Measurements from ENCODE around the gene USP35. TPM values are rescaled to one million over a fixed set of nuclear protein-coding genes. Genes with fewer than 3 reads are reported as not detected.
"Not testable (repeated sequence)": the region's sequence is repeated elsewhere in the genome, so short reads cannot be mapped to it uniquely, and the experiment has no call there.

USP35 gene
- total RNA-seq, 8 experiments from 2014 or later, result 4.3 to 13.4 (median 9.9) TPM

DNA sequence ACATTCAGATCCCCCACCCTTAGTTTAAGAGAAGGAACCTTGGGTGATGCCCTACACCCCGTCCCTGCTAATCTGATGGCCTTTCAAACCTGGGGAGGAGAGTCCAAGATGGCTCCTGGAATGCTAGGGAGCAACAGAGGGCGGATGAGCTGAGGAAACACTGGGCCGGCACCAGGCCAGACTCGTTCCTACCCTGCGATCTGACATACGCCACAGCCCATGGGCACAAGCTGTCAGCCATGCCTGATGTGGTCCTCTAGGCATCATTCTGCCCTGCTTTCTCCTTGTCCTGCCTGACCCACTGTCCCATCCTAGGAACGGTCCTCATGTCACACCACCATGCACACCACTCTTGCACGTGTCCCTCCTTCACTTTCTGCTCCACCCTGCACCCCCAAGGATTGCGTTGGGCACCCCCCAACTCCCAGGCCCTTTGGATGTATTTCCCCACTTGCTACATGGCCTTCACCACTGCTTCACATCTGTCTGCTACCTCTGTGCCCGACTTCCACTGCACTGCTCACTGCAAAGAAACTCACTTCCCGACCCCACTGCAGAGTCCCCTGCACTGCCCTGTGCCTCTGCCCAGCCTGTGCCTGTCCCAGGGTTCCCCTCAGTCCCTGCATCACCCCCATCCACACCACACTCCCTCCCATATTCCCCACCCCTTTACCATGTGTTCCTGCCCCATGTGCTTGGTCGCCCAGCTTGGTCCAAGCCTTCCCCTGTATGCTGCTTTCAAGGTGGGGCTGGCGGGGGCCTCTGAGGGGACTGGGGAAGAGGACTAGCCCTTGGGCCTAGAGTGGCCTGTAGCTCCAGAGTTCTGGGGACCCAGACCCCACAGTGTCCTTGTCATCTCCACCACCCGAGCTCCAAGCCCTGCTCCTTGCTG, 29.2 kb downstream of the USP35 start:
- Histone ChIP-seq H3K4me3 (no peak overlapping the region), H3K27ac (no peak overlapping the region), H3K4me1 (replicated peaks in 1 of 2) (no peaks in the 10 kb centered on the region)
- ATAC-seq (replicated peaks in 6 of 8), result no peak
- 82 to 100% (median 94%) methylated on average over 1 to 8 of the region's 14 CpGs; no CpG with 5 or more reads in 2 of the 10 experiments for WGBS, 10 experiments
- in situ Hi-C loops (cut with MboI; ENCODE audit: low pct_unique_long_range_greater_than_20kb in 2 of 9, low sequenced_read_pairs in 9 of 9, unreplicated experiment in 9 of 9), result no loop called here

DNA sequence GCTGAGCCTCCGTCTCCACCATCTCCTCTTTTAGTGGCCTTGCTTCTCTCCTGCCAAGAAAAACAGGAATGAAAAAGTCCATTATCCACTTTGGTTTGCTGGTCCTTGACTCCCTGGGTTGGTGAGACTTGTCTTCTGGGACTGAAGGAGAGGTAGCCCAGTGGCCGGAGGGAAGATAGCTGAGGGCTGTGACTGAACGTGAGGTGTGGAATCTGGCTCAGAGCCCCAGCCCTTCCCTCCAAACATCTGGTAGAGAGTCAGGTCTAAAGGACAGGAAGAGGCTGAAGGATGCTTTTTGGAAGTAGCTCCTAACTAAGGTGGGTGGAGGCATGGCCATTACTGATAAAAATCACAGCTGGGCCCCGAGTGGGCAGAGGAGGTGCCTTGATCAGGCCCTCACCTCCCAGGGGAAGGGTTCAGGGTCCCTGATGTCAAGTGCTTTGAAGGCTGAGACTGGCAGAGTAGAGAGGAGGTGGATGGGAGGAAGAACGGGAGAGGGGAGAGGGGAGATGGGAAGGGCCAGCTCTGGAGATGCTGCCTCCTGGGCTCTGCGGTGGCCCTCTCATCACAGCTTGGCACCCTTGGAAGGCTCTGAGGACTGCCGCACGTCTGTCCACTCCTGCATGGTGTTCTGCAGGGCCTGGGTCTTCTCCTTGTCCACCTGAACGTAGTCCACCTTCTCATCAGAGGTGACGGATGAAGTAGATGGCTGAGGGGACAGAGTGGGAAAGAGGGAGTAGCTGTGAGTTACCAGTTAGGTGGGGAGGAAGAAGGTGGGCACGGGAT, 30.2 kb downstream of the USP35 start:
- WGBS, 10 experiments, result 0 to 94% (median 89%) methylated on average over 1 to 9 of the region's 11 CpGs; no CpG with 5 or more reads in 4 of the 10 experiments
- Histone ChIP-seq H3K27ac (no peak overlapping the region), H3K4me3 (no peak overlapping the region), H3K4me1 (replicated peaks in 1 of 2) (no peaks in the 10 kb centered on the region)
- in situ Hi-C loops (cut with MboI; ENCODE audit: low pct_unique_long_range_greater_than_20kb in 2 of 9, low sequenced_read_pairs in 9 of 9, unreplicated experiment in 9 of 9), result no loop called here
- no peak for ATAC-seq (replicated peaks in 6 of 8)

GRCh38 chr11:78219493-78220217, 30.9 kb downstream of the USP35 start:
- H3K27ac ChIP-seq, result no peak overlapping the region
- no peak for ATAC-seq (replicated peaks in 6 of 8)
- H3K4me3 ChIP-seq, result no peak overlapping the region
- no peaks in the 10 kb centered on the region for H3K4me1 ChIP-seq (replicated peaks in 1 of 2)
- 88 to 98% (median 94%) methylated on average over 2 to 6 of the region's 7 CpGs; no CpG with 5 or more reads in 7 of the 10 experiments for WGBS, 10 experiments
- in situ Hi-C loops (cut with MboI; ENCODE audit: low pct_unique_long_range_greater_than_20kb in 2 of 9, low sequenced_read_pairs in 9 of 9, unreplicated experiment in 9 of 9), result no loop called here

DNA sequence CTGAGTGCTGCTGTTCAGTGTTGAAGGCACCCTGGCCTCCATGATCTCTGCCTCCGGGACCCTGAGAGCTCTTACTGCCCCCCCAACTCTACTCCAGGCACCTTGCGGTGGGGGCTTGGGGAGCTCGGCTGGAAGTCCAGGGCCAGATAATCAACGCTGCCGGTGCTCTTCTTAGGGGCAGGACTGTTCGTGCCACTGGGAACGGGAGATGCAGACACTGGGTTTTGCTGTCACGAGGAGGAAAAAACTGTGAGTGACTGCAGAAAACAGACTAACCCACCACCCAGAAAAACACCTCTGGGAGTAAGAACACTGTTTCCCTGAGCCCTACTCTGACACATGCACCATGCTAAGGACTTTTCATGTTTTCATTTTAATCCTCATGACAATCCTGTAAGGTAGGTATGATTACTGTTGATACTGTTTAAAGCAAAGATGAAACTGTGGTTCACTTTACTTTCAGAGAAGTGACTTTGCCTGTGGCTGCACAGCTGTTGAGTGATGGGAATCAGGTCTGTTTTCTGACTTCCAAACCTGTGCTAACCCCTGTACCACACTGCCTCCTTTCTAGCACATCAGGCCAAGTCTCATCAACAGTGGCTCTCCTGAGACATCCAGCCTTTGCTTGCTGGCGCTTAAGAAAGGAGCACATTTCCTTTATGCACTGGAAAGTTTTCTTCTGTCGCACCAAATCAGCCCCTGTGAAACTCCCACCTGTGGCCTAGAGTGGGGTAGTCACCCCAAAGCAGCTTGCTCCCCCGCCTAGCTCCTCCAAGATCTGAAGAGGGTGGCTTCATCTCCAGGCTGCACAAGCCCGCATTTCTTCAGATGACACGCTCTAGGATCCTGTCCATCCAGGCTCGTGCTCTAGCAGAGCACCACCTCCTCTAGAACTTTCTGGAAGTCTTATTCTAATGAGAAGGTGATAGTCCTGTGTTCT, 31.8 kb downstream of the USP35 start:
- H3K27ac ChIP-seq, result no peak overlapping the region
- 87 to 100% (median 96%) methylated on average over 2 to 6 of the region's 14 CpGs; no CpG with 5 or more reads in 3 of the 10 experiments for whole genome bisulfite sequencing, 10 experiments
- in situ Hi-C loops (cut with MboI; ENCODE audit: low pct_unique_long_range_greater_than_20kb in 2 of 9, low sequenced_read_pairs in 9 of 9, unreplicated experiment in 9 of 9), result no loop called here

GRCh38 chr11:78221396-78222315, 32.9 kb downstream of the USP35 start:
- H3K4me1 ChIP-seq (replicated peaks in 1 of 2), result no peaks in the 10 kb centered on the region
- H3K4me3 ChIP-seq, result no peak overlapping the region
- no peak overlapping the region for H3K27ac ChIP-seq
- in situ Hi-C loops (cut with MboI; ENCODE audit: low pct_unique_long_range_greater_than_20kb in 2 of 9, low sequenced_read_pairs in 9 of 9, unreplicated experiment in 9 of 9), result no loop called here
- 40 to 100% (median 92%) methylated on average over 1 to 6 of the region's 13 CpGs; no CpG with 5 or more reads in 3 of the 10 experiments for WGBS, 10 experiments
- ATAC-seq (replicated peaks in 6 of 8), result peak in 1 of 8 experiments; percentile 70

More for the DNA sequence above, 31.8 kb downstream of the USP35 start:
- no peak for ATAC-seq (replicated peaks in 6 of 8)
- Histone ChIP-seq H3K4me1 (replicated peaks in 1 of 2) (no peaks in the 10 kb centered on the region), H3K4me3 (no peak overlapping the region)

DNA sequence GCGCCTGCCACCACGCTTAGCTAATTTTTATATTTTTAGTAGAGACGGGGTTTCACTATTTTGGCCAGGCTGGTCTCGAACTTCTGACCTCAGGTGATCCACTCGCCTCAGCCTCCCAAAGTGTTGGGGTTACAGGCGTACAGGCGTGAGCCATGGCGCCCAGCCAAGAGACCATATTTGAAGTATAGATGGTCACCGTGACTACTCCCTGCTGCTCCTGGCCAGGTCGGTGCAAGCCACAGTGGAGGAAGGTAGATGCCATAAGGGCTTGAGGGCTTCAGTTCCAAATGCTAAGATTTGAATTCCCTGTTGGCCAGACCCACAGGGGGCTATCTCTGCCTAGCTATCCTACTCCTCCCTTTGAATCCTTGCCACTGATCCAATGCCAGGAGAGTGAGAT, 34.0 kb downstream of the USP35 start:
- in situ Hi-C loops (cut with MboI; ENCODE audit: low pct_unique_long_range_greater_than_20kb in 2 of 9, low sequenced_read_pairs in 9 of 9, unreplicated experiment in 9 of 9), result not testable (repeated sequence)

DNA sequence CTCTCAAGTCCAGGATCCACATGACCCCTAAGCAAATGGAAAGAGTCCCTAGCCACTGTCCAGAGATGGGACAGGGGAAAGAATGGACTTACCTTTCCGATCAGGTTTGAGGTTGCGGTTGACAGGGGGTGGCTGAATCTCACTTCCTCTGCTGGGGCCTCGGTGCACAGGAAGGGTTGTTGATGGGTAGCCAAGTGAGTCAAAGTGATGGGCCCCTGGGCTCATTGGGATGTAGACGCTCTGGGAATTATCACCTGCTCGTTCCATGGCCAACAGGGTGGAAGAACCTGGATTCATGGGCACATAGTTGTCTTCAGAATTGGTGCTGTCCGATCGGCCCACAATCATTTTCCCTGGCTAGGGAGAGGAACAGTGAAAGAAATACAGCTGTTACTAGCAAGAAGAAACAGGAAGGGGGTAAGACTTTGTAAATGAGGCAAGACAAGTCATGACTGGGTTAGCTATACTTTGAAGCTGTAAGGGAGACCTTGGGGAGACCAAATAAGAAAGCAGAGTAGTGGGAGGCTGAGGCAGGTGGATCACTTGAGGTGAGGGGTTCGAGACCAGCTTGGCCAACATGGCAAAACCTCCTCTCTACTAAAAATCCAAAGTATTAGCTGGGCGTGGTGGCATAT, 34.7 kb downstream of the USP35 start:
- Histone ChIP-seq H3K4me1 (replicated peaks in 1 of 2) (no peaks in the 10 kb centered on the region), H3K27ac (no peak overlapping the region), H3K4me3 (no peak overlapping the region)
- 67 to 100% (median 96%) methylated on average over 1 to 7 of the region's 9 CpGs; no CpG with 5 or more reads in 3 of the 10 experiments for WGBS, 10 experiments
- in situ Hi-C loops (cut with MboI; ENCODE audit: low pct_unique_long_range_greater_than_20kb in 2 of 9, low sequenced_read_pairs in 9 of 9, unreplicated experiment in 9 of 9), result no loop called here
- no peak for ATAC-seq (replicated peaks in 6 of 8)

More for the DNA sequence above, 34.0 kb downstream of the USP35 start:
- not testable (repeated sequence) for H3K27ac ChIP-seq; H3K4me3 ChIP-seq; ATAC-seq (replicated peaks in 6 of 8); H3K4me1 ChIP-seq (replicated peaks in 1 of 2)
- 71 to 100% (median 97%) methylated on average over 1 to 5 of the region's 10 CpGs; no CpG with 5 or more reads in 2 of the 10 experiments for whole genome bisulfite sequencing, 10 experiments

- Histone ChIP-seq H3K4me1 (replicated peaks in 1 of 2) (no peaks in the 10 kb centered on the region), H3K27ac (no peak overlapping the region), H3K4me3 (no peak overlapping the region)
- no peak for ATAC-seq (replicated peaks in 6 of 8)
- in situ Hi-C loops (cut with MboI; ENCODE audit: low pct_unique_long_range_greater_than_20kb in 2 of 9, low sequenced_read_pairs in 9 of 9, unreplicated experiment in 9 of 9), result no loop called here
- WGBS, 10 experiments, result 61 to 100% (median 100%) methylated on average over 1 to 3 of the region's 4 CpGs; no CpG with 5 or more reads in 3 of the 10 experiments
Measured at GRCh38 chr11:78224506-78224905, 35.8 kb downstream of the USP35 start.

DNA sequence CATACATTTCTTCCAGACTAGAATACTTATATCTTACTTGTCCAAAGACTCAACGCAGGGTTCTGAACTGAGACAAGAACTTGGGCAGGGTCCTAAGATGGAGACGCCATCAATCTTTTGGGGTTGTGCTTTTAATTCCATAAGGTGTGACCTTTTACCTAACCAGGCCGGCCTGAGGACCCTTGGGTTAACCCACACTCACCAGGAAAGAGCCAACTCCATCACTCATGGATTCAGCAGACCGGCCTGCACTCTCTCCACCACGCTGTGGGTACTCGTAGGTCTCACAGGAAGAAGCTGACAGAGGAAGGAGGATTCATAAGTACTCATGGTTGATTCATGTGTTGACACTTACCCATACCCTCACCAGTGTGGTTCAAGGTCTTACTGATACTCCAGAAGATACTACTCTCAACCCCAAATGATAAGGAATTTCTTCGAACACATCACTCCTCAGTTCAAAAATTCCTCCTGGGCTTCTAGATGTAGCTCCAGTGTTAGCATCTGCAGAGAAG, 36.2 kb downstream of the USP35 start:
- WGBS, 10 experiments, result 82 to 100% (median 100%) methylated on average over 1 to 7 of the region's 7 CpGs; no CpG with 5 or more reads in 1 of the 10 experiments
- no peak for ATAC-seq (replicated peaks in 6 of 8)
- Histone ChIP-seq H3K27ac (no peak overlapping the region), H3K4me3 (no peak overlapping the region), H3K4me1 (replicated peaks in 1 of 2) (no peaks in the 10 kb centered on the region)
- in situ Hi-C loops (cut with MboI; ENCODE audit: low pct_unique_long_range_greater_than_20kb in 2 of 9, low sequenced_read_pairs in 9 of 9, unreplicated experiment in 9 of 9), result loop anchor here in 4 of 9 experiments (25.0 kb wide), 2 partner anchors 162 to 337 kb away; partner anchors contain the start of gene NARS2 (in 4 of the 4)
